ENCODE data around the gene GLIS2.
"Not testable (repeated sequence)": the region's sequence is repeated elsewhere in the genome, so short reads cannot be mapped to it uniquely, and the experiment has no call there.

Gene GLIS2

DNA sequence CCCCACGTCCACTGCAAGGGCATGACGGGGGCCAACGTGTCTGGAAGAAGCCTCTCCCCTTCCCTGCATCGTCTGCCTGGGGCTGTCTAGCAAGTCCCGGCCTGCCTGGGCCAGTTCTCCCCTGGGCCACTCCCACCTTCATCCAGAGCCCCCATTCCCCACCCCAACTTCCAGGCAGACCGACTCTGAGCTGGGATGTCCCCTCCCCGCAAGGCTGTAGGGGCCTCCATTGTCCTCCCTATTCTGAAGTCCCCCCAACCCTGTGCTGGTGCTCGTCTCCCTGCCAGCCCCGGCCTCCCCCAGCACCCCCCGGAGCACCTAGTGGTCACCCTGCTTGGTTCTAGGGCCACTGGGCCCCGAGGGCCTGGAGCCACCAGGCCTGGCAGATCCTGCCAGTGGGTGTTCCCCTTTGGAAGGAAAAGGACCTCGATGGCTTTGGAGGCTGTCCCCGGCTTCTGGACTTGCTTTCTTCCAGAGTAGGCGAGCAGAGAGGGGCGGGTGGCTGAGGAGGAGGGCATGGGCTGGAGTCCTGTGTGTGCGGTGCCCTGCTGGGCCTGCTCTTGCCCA is 4.8 kb downstream of the GLIS2 start:
- no peak for DNase-seq (ENCODE audit: low read depth)

DNA sequence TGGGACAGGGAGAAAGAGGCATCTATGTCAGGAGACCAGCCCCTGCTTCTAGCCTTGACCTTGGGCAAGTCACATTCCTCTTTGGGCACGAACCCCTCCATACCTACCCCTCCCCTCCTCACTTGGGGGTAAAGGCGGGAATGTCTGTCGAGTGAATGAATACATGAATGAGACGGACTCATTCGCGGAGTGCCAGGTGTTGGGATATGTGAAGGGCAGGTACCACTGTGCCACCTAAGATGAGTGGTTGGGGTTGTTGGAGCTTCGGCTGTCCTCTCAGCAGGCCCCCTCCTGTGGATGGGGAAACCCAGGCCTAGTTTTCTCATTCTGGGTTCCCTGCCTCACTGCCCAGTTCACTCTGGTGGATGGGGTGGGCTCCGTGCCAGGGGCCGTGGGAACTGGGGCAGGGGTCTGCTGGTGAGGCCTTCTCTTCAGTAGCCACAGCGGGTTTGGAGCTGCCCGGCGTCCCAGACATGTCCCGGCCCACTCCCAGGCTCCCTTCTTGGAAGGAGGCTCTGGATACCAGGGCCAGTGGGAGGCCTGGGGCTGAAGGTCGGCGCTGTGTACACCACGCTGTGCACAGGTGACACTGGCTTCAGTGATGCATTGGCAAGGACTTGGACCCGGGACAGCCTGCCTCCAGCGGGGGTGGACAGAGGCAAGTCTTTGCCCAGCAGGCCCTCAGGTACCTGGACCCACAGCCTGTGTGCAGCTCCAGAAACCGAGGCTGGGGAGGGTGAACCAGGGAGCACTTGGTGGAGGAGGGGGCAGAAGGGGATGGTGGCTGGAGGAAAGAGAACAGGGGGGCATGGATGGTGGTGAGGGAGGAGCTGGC is 5.6 kb downstream of the GLIS2 start:
- no peak for DNase-seq (ENCODE audit: low read depth)

DNA sequence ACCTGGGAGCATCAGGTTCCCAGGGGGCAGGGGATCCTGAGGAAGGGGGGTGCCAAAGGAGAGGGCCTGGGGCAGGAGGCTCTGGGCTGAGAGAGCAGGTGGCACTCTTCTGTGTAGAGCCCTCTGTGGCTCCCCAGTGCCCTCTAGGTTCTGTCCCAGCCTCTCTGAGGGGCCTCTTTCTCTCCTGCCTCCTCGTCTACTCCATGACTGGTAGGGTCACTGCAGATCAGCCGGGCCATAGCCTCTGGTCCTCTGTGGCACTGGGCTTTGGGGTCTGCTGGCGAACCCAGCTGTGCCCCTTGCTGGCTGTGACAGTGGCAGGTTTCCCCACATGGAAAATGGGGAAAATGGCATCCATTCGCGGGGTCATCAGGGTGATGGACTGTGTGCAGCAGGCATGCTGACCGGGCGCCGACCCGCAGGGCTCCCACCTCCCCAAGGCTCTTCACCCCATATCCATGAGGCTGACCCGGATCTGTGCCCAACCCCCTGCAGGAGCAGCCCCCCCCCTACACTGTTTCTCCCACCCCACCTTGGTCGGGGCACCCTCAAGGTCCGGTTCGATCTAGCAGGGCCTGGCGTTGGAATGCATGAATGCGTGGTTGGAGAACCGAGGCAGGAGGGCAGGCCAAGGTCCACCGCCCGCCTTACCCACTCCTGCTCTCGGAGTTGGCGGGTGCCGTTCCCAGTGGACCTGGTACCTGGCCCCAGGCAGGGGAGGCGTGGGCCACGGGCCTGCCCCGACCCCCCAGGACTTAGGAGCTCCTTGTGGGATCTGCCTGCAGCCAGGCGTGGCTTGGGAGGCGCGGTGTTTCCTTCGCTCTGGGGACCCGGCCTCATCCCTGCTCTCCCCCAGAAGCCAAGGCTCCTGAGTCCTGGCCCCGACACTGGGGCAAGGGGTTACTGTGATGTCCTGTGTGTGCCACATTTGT is 6.5 kb downstream of the GLIS2 start:
- no peak for DNase-seq (ENCODE audit: low read depth)

DNA sequence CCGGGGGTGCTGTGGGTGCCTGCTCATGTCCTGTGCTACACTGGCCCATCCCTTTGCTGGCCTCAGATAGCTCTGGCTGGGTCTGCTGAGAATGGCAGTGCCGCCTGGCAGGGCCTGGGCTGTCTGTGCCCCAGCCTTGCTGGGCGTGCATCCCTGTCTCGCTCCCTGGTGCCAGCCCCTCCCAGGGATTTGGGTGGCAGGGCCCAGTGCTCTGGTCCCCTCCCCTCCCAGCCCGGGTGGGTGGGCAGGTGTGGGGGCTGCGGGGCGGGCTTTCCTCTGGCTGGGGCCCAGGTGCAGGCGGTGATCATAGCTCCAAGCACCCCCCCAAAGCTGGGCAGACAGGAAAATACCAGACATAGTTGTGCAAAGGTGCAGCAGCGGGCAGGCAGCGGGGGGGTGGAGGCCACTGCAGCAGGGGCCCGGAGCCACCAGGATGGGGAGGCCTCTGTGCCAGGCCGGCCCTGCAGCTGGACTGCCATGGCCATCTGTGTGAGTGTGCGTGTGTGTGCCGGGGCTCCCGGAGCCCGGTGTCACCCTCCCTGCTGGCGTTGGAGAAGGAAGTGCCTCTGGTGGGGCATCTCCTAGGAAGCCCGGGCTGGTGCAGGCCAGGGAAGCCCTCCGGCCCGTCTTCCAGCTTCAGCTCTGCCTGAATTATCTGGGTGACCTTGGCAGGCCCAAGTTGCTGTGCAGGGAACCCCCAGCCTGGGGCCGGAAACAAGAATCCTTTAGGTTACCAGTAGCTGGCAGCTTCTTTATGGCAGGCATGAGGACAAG is 7.4 kb downstream of the GLIS2 start:
- DNase-seq (ENCODE audit: low read depth), result no peak

DNA sequence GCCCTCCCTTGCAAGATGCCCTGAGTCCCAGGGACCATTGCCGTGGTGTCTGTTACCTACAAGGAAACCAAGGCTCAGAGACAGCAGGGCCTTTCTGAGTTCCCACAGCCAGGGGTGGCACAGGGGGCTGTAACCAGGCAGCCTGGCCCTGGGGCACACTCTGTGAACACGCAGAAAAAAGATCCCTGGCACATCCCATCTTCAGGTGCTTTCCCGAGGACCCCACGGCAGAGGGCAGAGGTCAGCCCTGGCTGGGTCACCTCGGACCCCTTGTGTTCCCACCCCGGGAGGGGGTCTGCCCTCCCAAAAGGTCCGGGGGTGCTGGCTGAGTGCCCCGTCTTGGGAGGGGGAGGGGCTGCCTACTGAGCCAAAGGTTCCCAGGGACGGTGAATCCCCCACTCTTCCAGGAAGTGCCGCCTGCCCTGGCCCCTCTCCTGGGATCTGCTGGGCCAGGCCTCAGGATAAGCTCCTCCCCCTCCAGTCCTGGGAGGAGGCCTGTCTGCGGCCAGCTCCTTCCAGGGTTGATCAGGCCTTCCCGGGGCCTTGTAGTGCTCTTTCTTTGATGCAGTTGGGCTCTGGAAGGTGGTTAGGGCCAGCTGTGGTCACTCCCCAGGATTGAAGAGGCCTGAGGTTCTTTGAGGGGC is 8.1 kb downstream of the GLIS2 start:
- no peak for DNase-seq (ENCODE audit: low read depth)

DNA sequence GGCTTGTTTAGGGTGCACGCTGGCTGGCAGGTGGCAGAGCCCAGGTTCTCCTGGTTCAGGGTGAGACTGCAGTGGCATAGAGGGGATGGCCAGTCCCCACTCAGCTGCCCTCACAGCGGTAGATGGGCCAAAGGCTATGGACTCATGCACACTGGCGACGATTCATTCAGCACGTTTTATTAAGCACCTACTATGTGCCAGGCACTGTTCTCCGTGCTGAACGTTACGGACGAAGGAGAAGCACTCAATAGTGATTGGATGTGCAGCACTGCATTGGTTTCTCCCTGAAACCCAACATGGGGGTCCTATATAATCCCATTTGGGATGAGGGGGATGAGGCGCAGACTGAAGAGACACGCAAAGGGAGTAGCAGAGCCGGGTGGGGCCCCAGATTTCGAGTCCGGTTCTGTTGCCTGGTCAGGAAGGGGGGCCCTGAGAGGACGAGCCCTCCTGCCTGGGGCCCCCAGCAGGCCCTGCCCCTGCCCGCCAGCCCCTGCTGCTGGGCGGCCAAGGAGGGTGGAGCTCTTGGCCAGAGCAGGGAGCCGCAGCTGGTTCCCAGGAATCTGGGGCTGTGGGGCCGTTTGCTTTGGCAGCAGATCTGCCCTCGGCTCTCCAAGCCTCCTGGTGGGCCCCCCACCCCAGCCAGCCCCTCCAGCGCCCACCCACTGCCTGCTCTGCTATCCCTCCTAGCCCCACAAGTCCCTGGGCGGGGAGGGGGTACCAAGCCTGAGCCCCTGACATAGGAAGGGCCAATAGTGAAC is 8.8 kb downstream of the GLIS2 start:
- DNase-seq (ENCODE audit: low read depth), result no peak

DNA sequence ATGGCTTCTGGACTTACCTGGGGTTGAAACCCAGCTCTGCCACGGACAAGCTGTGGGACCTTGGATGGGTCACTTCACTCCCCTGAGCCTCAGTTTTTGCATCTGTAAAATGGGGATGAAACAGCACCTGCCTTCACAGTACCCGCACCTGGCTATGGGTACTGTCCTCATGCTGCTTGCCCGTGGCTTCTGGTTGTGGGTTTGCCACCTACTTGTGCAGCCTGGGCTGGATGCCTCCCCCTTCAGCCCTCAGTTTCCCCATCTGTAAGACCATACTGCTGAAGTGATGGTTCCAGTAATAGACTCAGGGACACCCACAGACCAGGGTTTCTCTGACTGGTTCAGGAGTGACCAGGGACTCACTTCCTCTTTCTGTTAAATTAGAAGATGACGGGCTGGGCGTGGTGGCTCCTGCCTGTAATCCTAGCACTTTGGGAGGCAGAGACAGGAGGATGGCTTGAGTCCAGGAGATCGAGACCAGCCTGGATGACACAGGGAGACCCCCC is 9.4 kb downstream of the GLIS2 start:
- DNase-seq (ENCODE audit: low read depth), result no peak

DNA sequence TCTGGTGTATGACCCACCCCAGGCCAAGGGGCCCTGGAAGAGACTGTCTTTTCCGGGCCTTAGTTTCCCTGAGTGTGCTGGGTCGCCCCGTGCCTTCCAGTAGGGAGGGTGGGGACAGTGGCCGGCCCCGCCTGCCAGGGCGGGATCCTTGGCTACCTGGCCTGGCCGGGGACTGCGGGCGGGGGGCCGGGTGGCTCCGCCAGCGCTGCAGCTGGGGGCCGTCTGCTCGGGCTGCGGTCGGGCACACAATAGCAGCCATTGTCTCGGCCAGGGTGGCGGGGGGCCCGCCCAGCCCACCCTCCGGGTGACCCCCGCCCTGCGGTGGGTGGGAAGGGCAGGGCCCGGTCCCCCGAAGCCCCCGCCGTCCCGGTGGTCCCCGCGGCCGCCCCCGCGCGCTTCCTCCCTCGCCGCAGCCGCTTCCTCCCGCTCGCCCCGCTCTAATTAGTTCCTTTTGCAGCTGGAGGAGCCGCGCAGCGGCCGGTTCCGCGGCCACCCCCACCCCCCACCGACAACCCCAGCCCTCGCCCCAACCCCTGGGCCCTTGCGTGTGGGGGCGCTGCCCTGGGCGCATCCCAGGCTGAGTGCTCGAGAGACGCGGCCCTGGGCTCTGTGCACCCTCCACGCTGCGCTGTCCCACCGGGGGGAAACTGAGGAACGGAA is 11.6 kb downstream of the GLIS2 start:
- DNase-seq (ENCODE audit: low read depth), result no peak

DNA sequence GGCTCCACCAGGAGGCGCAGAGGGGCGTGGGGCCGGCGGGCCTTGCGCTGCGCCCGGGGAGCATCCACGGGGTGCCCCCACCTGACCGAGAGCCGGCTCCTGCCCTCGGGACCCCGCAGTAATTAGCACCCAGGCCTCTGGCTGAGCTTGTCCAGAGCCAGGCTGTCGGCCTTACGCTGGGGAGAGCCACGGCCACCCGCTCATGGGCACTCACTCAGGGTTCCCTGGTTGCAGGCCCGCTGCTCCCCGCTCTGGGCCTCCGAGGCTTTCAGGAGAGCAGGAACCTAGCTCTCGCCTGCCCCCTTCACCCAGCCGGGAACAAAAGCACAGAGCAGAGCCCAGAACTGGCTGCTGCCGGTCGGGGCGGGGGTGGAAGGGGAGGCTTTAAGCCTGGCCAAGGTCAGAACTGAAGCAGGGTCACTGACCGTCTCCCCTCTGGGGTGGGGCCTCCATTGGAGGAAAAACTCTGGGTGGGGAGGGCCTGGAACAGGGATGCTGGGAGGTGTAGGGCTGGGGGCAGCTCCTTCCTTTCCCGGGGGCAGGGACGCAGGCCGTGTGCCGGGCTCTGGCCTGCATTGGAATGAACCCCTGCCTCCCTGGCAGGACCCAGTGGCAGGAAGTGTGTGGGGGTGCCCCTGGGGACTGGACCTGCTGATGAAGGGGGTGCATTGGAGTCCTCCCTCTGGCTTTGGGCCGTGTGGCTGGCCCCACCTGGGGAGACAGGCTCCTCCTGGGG is 12.3 kb downstream of the GLIS2 start:
- no peak for DNase-seq (ENCODE audit: low read depth)

DNA sequence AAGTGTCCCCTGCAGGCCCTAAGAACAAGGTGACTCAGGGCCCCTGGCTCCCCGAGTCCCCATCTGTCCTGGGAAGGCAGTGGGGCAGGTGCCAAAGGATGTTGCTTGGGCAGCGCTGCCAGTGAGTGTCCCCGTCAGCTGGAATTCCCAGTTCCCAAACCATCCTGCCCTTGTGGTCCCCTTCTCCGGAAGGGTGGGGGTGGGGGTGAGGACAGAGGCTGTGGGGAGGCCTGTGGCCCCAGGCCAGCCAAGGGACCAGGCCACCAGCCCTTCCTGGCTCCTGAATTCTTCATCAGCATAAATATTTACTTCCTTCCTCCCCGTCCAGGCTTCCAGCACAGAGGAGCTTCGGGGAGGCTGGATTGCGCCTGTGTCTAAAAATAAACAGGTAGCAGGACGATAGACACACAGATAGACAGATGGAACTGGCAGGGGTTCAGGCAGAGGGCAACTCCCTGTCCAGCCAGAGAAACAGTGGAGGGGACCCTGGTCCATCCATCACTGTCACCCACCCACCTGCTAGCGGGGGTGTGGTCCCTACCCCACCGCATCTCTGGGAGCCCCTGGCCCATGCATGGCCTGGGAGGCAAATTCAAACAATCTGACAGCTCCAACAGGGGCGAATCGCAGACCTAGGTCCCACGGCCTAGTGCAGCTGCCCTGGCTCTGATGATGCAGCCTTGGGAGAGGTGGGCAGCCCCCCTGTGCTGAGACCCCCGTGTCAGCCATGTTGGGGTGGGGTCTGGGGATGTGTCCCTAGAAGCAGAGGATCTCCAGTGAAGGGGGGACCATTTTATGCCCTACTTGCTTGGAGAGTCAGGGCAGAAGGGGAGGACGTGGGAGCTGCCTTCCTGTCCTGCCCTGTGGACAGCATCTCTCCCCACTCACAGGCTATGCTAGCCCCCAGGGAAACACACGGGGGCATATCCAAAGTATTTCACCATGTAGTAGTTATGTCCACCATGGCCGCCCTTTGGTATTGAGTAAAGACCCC is 13.2 kb downstream of the GLIS2 start:
- no peak for DNase-seq (ENCODE audit: low read depth)

DNA sequence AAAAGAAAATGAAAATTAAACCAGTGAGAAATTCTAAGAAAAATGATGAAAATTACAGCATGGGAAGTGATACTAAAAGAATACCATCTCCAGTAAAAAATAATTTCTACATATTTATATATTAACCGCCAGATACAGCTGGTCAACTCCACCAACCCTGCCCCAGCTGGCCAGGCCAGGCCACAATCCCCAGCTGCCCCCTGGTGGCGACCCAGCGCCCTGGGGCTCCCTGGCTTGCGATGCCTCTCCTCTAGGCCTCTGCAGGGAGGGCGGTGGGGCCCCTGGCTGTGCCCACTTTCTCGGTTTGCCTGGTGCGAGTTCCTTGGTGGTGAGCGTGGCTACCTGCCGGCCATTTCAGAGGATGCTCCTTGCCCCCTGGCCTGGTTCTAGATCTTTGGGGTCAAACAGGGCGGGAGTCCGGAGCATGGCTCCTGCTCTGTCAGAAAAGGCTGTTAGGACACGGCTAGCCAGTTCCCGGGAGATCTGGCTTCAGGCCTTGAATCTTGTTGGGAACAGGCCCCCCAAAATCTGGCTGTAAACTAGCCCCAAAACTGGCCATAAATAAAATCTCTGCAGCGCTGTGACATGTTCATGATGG is 14.5 kb downstream of the GLIS2 start:
- DNase-seq (ENCODE audit: low read depth), result no peak

DNA sequence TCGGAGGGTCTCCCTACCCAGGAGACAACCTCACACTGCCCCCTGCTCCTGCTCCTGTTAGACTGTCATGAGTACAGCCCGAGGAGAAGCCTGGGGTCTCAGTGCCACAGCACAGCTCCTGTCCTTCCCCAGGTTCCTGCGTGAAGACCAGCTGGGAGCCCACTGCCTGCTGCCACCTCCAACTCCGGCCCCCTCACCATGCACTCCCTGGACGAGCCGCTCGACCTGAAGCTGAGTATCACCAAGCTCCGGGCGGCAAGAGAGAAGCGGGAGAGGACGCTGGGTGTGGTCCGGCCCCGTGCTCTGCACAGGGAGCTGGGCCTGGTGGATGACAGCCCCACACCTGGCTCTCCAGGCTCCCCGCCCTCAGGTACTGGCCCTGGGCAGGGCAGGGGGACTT is 16.2 kb downstream of the GLIS2 start:
- no peak for DNase-seq (ENCODE audit: low read depth)

DNA sequence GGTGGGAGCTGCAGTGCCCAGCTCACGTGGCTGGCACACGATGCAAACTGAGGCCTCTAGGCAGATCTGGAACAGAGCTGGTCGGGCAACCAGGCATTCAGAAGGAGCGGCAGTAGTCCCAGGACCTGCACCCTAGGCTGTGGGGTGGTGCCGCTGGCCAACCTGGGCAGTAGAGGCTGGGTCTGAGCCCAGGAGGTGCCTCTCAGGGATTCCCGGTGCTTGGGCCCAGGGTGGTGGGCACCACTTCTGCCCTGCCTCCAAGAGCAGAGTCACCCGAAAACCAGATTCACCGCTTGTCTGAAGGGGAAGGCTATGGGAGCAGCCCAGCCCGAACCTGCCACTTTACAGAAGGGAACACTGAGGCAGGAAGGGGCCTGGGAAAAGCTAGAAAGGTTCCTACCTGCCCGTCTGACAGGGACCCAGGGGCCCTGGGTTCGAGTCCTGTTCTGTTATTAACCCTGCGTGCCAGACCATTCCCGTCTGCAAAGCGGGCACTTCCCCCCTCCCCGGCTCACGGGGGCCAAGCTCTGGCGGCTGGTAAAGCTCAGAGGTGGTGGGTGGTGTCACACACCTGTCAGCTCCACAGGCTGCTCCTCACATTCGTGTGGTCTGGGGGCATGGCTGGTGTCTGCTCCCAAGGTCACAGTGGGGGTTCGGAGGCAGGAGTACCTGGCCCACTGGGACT is 16.9 kb downstream of the GLIS2 start:
- DNase-seq (ENCODE audit: low read depth), result no peak

DNA sequence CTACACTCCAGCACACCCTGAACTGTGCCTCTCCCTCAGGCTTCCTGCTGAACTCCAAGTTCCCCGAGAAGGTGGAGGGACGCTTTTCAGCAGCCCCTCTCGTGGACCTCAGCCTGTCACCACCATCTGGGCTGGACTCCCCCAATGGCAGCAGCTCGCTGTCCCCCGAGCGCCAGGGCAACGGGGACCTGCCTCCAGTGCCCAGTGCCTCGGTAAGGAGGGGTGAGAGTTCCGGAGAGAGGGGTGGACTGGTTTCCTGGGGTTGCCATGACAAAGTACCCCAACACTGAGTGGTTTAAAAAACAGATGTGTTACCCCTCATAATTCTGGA is 17.4 kb downstream of the GLIS2 start:
- DNase-seq (ENCODE audit: low read depth), result no peak

DNA sequence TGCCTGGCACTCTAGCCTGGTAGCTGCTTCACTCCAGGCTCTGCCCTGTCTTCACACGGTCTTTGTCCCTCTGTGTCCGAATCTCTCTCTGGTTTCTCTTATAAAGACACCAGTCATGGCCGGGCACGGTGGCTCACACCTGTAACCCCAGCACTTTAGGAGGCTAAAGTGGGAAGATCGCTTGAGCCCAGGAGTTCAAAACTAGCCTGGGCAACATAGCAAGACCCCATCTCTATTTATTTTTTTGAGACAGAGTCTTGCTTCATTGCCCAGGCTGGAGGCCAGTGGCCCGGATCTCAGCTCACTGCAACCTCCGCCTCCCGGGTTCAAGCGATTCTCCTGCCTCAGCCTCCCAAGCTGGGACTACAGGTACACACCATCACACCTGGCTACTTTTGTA is 17.8 kb downstream of the GLIS2 start:
- not testable (repeated sequence) for DNase-seq (ENCODE audit: low read depth)

DNA sequence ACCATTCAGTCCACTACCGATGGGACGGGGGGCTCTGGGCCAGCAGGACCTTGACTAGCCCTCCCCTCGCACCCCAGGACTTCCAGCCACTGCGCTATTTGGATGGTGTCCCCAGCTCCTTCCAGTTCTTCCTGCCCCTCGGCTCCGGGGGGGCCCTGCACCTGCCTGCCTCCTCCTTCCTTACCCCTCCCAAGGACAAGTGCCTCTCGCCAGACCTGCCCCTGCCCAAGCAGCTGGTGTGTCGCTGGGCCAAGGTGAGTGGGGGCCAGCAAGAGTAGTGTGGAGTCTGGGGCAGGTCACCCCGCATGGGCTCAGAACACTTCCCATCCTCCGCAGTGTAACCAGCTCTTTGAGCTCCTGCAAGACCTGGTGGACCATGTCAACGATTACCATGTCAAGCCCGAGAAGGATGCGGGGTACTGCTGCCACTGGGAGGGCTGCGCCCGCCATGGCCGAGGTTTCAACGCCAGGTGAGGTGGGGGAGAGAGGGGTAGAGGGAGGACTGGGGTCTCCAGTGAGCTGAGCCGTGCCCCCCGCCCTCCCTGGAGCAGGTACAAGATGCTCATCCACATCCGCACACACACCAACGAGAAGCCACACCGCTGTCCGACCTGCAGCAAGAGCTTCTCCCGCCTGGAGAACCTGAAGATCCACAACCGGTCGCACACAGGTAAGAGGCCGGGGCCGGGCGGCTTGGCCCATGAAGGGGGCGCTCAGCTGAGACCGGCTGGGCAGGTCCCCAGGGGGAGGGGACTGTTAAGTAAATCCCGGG is 19.0 kb downstream of the GLIS2 start:
- no peak for DNase-seq (ENCODE audit: low read depth)

All from GM04504 (cell line).